GM12801 (cell line): ENCODE measurements around the gene FAM193A.

Experiments
- TF ChIP-seq, protein P1 (sequence below): IDR thresholded peaks from one replicate; pipeline ENCODE4 v1.5.1; 2011; ENCODE audit warnings: control low read depth; ENCODE audit not compliant: insufficient read length; ENCODE audit errors: extremely low read depth

Gene FAM193A

DNA sequence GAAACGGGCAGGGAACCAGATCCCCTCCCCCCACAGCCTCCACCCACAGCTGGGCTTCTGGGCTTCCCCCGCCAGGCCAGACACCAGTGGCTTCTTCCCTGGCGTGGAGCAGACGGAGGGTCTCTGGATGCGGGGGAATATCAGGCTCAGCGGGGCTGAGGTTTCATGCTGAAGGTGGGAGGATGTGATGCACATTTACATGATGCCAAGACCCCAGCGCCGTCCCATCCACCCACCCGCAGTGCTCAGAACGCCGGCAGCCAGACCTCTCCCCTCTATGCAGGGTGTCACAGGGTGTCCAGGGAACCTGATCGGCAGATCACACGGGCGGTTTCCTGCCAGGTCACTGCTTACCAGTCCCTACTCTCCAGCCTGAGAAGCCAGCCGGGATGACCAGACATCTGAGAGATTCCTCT lies 232.5 kb downstream of the FAM193A start:
- TF ChIP-seq, protein P1, sequence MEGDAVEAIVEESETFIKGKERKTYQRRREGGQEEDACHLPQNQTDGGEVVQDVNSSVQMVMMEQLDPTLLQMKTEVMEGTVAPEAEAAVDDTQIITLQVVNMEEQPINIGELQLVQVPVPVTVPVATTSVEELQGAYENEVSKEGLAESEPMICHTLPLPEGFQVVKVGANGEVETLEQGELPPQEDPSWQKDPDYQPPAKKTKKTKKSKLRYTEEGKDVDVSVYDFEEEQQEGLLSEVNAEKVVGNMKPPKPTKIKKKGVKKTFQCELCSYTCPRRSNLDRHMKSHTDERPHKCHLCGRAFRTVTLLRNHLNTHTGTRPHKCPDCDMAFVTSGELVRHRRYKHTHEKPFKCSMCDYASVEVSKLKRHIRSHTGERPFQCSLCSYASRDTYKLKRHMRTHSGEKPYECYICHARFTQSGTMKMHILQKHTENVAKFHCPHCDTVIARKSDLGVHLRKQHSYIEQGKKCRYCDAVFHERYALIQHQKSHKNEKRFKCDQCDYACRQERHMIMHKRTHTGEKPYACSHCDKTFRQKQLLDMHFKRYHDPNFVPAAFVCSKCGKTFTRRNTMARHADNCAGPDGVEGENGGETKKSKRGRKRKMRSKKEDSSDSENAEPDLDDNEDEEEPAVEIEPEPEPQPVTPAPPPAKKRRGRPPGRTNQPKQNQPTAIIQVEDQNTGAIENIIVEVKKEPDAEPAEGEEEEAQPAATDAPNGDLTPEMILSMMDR = no peak

DNA sequence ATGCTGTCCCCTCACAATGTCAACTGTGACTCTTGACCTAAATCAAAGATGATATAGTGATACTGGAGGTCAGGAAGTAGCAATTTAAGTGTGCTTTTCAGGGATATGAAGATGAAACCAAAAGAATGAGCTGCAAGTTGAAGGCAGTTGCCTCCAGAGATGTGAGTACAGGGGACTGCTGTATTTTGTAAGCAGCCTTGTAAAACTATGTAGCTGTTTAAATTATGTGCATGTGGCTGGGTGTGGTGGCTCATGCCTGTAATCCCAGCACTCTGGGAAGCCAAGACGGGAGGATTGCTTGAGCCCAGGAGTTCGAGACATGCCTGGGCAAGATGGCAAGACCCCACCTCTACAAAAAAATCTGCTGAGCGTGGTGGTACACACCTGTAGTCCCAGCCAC lies 234.8 kb downstream of the FAM193A start:
- TF ChIP-seq, protein P1 = no peak

DNA sequence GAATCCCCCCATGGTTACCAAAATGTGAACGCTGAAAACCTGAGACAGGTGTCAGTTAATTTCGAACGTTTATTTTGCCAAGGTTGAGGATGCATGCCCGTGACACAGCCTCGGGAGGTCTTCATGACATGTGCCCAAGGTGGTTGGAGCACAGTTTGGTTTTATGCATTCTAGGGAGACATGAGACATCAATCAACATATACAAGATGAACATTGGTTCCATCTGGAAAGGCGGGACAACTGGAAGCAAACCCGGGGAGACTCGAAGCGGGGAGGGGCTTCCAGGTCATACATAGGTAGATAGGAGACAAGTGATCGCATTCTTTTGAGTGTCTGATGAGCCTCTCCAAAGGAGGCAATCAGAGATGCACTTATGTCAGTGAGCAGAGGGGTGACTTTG lies 245.5 kb downstream of the FAM193A start:
- TF ChIP-seq, protein P1 = no peak
